Nucleus accumbens (tissue), 56 donors: Measurements from ENCODE around the gene FARS2.

Source experiments
- DNase-seq, 56 donors: peaks; one replicate each; lab custom pipeline; 2025; lab: John Stamatoyannopoulos, UW

FARS2 gene

DNA sequence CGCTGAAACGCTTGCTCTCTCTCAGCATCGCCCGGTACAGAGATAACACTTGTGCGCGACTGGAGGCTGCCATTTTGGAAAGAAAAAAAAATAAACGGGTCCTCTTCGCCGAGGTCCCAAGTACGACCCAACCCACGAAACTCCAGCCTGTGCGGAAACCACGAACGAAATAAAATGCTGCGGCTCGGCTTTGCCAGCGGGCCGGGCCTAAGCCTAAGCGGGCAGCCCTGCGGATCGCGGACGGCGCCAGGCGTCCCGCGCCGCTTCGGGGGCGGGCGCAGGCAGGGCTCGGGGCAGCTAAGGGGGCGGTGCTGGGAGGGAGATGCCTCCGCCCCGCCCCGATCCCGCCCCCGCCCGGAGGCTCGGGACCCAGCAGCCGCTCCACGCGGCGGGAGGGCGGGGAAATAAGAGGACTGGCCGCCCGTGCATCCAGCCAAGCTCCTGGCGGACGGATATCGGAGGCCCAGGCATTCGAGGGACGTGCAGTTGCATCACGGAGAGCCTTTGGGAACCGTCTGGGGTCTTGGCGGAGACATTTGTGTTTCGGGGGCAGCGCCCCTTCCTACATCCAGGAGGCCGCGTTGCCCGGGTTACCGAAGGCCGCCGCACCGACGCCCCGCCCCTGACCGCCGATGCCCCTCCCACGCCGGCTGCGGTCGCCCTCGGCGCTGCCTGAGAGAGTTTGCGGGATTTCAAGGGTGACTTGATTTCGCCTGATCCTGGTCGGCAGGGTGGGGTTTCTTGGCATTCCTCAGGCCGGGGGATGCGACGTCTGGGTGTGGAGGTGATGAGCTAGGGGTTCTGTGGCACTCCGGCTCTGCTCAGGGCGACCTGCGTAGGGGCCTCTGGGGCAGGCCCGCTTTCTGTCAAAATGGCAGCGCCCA, at the start of gene FARS2, which contains the start of gene LYRM4:
Gene FARS2 (plus strand): TSS at position 853 of the 884 bp plus-strand sequence.
Gene LYRM4 (minus strand): TSS at position 290 of the 884 bp plus-strand sequence. CDS start 217 bp downstream, at position 73.
- DNase-seq = peak; percentile 70 to 99 (median 93)

DNA sequence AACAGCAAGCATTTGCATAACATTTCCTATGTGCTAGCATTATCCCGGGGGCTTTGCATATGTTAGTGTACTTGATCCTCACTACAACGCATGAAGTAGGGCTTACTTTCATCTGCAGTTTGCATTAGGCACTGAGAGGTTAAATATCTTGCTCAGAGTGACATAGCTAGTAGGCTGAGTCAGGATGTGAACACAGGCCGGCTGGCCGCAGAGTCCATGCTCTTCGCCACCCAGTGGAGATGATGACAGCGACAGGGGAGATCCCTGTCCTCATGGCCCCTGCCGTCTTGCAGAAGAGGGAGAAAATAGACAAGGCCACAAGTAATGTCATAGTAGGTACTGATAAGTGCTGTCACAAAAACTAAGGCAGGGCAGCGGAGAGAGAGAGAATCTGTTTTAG, 47.5 kb upstream of the FARS2 start:
- DNase-seq = peak in 2 of 56 donors; percentile 3 to 11

DNA sequence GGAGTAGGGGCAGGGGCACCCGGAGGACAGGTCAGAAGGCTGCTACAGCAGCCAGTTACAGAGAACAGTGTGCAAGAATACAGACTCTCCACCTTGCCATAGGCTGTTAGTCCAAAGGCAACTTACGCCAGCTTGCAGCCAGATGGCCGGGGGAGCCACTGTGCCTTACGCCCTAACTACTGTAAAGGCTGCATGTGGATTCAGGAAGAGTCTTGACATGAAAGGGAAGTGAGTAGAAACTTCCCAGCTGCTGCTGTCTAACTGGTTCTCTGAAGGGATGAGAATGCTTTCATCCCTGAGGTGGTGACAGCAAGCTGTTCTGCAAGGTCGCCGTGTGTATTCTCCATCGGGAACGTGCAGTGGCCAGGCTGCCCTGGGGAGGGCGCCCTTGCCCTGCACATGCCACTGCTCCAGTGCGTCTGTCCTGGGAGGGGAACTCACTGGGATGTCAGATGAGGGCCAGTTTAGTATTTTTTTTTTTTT, 46.7 kb upstream of the FARS2 start:
- DNase-seq = peak in 33 of 56 donors; percentile 3 to 77 (median 26)

DNA sequence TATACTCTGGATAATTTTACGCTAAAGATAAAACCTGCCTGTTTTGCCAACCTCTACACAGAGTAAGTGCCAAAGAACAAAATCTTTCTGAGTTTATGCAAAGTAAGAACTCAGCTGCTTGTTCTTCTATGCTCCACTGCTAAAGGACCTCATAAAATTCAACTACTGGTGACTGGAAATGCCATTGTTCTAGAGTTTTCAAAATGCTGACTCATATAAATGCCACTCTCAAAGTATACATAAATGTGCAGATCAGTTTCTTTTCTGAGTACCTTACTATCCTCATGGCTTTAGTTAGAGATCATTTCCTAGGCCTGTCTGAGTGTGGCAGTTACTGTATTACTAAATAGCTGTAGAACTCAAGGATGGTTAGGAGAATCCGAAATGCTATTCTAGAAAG, 46.2 kb upstream of the FARS2 start:
- no peak for DNase-seq

DNA sequence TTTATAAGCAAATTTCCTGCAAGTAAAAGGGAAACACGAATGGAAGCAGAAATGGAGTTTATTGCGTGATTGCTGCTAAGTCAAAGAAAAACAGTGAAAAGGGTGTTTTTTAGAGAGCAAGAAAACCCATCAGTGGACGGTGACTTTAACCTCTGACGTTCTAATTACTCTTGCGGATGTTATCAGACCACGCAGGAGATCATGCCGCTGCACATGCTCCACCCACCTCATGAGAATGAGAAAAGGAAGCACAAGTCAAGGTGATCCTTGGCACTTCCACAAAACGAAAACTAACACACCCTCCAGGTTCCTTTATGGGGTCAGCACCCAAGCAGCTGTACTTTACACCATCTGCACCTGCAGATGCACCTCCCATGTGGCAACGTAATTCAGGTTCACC, 45.5 kb upstream of the FARS2 start:
- no peak for DNase-seq

DNA sequence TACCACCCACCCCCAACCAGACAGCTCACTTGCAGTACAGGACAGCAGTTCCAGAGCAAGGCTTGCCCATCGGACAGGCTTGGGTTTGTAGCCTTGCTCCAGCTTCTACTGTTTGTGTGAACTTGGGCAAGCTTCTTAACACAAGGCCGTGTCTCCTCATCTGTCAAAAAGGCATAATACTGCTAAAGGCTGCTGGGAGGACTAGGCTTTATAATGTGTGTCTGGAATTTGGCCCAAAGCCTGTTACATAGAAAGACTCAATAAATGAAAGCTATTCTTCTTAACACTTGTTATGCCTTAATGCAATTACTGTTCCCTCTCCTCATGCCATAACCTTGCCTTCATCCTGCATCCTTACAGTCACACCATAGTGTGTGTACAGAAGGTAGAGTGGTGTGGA, 44.0 kb upstream of the FARS2 start:
- no peak for DNase-seq

DNA sequence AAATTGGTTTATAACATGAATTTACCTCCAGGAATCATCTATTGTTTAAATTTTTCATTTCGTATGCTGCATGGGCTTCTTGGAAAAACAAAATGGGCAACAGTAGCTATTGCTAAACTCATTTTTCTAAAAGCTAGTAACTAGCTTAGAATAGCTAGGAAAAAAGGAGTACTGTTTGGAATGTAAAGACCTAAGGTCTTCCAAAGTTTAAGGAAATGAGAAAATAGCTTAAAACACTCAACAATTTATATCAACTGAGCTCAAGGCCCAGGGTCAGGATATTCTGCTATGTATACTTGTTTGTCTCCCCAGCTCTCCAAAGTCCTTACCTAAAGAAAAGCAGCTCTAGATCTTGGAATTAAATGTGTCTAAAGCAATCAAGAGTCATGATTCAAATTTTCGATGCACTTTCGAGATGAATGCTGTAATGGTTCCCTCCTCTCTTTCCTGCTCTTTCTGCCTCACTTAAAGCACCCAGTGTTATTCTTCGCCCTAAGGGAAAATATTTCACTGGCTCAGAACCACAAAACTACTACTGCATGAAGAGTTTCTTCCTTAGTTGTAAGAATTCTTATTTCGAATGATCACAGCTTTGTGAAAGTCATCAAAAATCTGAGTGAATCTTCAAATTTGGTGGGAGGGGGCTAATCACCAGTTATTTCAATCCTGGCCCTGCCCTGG, 42.2 kb upstream of the FARS2 start:
- DNase-seq = no peak

DNA sequence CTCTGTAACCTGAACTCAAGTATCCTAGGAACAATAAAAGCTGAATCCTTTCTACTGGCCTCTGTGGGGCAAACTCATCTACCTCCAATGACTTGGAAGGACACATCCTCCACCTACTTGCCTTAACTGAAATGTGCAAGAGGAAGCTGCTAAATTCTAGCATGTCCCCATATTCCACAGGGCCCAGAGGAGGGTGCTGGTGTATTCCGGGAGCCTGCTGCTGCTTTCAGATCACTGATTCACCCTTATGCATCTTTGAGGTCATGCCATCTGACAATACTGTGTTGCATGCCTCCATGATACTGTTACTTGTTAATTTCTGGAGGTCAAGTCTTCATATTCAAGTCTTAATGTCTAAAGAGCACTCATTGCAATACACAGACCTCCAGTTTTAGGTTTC, 40.9 kb upstream of the FARS2 start:
- no peak for DNase-seq

DNA sequence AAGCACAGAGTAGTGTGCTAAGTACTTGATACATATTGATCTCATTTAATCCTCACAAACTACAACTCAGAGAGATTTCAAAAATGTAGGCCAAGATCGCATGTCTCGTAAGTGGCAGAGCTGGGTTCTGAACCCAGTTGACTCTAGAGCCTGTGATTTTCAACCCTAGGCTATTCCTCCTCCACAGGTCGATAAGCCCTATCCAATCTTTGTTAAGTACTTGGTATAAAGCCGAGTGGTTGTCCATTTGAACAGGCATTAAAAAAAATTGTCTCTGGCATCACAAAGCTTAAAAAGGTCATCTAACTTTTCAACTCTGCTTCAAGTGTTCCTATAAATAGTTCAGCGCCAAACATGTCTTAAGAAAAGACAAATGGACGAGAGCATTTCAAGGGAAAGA, 38.0 kb upstream of the FARS2 start:
- no peak for DNase-seq

DNA sequence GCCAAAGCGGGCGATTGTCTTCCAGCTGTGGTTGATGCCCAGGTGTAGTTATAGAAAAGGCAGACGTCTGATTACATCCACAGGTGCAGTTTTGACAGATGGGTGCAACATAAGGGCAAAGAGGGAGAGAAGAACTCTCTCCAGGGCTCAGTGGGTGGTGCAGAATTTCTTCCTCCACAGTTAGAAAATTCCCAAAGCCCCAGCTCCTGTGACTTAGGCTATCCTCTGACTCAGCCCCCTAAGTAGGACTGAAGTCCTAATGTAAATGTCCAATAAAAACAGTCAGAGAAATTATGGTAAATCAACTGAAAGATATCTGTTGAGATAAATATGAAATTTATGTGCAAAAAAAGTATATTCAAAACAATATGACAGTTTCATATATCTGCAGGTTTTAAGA, 32.0 kb upstream of the FARS2 start:
- DNase-seq = no peak

DNA sequence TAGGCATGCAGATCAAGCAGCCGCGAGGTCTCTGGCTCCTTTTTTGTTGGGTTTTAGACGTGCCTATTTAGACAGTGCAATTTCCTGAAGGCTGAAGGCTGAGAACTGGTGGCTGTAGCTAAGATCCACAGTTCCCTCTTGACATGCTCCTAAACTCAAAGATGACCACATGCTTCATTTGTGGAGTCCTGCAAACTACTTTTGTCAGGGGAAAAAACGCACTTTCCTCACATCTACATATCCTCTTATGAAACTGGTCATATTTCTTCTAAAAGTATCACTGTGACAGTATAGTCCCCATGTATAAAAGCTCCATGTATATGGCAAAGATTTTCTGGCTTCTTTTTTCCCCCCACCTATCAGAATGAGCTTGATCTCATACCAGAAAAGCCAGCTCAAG, 31.2 kb upstream of the FARS2 start:
- DNase-seq = no peak

DNA sequence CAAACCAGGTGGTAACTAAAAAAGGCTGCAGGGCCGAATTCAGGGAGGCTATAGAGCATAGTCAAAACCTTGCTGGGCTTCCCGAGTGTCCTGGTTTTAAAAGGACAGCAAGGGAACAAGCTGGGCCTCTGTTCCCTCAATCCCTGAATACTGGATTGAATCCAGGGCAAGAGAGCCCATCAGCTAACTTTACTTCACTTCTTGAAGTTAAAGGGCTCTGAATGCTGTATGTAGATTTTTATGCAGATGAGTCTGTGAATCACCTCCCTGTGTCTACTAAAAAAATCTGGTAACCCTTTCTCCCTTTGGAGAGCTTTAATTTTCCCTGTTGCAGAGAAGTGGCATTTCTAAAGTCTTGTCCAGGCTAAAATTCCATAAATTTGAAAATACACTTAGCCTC, 30.0 kb upstream of the FARS2 start:
- no peak for DNase-seq

DNA sequence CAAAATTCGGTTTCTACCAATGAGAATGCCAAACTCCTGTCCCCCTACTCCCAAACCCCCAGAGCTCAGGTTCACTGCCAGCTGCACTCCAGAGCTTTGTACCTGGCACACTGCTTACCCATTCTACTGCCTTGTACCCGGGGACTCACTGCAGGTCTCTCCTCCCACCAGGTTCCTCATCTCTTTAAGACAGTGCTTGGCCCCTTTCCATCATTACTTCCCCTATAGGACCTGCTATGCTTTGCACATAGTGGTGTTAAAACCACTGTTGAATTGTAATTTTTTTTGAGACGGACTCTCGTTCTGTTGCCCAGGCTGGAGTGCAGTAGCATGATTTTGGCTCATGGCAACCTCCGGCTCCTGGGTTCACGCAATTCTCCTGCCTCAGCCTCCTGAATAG, 26.4 kb upstream of the FARS2 start:
- no peak for DNase-seq

DNA sequence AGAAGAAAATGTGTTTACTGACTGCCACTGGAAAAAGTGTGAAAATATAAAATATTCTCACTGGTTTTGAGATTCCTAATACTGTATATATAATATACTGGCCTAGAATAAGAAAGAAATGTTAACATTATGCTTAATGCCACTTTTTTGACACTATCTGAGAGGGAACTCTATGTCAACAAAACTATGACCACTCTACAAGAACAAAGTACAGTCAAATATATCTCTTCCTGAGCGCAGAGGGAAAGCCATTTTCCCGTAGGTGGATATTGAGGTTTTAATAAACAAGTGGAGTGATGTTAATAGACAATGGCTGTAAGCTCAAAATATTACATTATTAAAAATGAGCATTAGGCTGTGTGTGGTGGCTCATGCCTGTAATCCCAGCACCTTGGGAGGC, 25.5 kb upstream of the FARS2 start:
- DNase-seq = no peak

DNA sequence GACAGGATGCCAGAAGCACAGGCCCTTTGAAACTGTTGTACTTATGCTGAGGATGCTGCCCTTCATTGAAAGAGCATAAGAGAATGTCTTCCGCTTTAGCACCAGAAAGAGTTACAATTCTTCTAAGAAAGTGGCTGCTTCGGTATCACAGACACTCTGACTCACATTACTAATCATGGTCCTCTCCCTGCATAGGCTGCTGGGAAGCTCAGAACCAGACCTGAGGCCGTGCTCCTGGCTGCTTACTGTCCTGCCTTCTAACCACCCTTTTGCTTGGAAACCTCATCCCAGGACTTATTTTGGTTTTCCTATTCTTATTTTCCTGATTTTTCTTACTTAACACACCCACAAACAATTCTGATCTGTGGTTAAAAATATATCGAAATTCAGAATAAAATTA, 23.5 kb upstream of the FARS2 start:
- no peak for DNase-seq

DNA sequence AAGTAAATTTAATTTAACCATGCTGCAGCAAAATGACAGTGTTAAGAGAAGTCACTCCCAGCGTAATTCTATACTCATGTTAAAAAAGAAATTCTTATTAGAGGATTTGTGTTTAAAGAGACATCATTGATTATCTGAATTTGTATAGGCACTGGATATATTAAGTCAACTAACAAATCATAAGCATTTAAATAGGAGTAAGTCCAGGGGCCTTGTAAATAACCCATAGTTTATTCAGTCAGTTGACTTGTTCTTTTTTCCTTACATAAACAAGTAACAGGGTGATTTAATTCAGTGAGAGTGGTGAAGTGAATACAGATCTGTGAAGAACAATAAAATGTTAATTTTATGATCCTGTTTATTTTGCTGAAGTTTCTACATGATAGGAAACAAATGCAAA, 23.0 kb upstream of the FARS2 start:
- DNase-seq = no peak

DNA sequence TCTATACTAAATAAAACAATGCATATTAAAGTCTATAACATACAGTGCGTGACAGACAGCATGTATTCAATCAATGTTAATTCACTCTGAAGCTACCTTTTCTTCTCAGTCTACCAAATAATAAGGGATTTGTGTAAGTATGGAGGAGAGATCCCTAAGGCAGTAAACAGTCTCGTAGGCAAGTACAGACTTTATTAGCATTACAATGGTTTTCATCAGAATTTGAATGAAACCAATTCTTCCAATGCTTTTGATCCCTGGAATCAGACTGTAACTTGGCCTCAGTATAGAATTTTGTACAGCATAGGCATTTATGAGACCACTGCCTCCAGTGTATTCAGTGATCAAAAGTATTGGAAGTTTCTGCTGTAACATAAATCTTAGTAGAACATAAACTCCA, 20.1 kb upstream of the FARS2 start:
- no peak for DNase-seq

DNA sequence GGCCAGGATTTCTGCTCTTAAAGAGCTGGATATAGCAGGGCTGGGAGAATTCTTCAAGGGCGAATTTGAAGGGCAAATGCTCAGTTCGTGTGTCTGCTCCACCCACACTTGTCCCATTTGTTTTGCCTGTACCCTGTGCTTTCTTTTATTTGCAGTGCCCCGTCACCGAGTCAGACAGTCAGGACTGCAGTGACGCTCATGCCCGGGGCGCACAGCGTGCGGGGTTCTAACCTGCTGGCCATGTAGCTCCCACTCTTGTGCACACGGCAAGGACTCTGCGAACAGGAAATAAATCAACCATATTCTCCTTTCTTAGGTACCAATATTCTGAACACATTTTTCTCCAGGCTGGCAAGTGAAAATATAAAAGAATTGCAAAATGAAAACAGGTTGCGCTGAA, 18.2 kb upstream of the FARS2 start:
- DNase-seq = no peak

DNA sequence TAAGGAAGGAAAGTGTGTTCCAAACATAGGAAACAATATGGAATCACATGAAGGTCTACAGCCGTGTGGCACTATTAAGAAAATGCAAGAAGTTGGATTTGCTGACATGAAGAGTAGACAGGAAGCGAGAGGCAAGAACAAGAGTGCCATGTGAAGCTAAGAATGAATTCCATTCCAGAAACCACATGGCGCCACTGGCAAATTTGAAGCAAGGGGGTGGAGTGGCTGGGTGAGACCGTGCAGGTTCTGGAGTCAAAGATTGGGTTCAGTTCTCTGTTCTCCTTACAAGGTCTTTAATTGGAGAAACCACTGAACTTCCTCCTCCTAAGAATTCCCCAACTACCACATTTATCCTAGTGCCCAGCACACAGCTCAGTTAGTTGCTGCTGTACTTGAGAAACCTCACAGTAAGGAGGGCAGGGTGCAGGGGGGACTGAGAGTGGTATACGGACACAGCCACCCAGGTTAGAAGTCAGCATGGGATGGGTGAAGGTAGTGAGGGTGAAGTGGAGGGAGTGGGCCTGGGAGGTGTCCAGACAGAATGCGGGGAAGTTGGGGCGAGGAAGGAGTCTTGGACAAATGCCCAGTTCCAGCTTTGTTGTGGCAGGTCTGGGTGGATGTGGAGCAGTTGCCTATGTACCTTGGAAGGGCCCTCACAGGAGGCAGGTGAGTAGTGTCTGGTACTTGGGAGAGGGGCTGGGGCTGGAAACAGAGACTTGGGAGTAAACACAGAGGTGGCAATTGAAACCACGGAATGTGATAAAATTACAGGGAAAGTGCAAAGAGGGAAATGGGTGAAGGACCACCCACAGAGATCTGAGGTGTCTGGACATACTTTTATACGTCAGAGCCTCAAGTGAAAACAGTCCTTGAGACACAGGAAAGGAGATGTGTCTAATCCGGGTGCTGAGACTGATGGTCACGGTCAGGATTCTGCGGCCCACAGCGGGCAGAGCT, 14.9 kb upstream of the FARS2 start:
- no peak for DNase-seq

DNA sequence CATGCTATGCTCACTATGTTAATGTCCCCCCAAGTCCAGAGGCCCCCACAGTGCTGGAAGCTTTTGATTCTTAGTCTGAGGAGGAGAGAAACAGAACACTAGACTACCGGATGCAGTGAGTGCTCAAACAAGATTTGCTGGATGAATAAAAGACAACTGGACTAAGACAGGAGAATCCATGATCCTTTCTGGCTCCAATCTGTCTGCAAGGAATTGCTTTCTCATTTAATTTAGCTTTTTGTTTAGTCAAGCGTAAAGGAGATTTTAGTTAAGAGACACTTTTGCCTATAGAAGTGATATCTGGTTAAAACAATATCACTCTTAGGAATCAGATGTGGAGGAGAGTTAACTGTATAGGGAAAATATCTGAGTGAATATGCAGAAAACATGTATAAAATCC, 14.1 kb upstream of the FARS2 start:
- DNase-seq = no peak
